ENCODE results near the gene HOXB6.

The HOXB6 gene

GRCh38 chr17:48621410-48622392 is 16.9 kb upstream of the HOXB6 start:
- DNase-seq: no peak

GRCh38 chr17:48620461-48621139 is 15.8 kb upstream of the HOXB6 start:
- no peak for DNase-seq

GRCh38 chr17:48619826-48620449 is 15.2 kb upstream of the HOXB6 start:
- no peak for DNase-seq

GRCh38 chr17:48618256-48618896 is 13.6 kb upstream of the HOXB6 start:
- peak; percentile 91 for DNase-seq

- DNase-seq: no peak
Measured at GRCh38 chr17:48617471-48618255, 12.9 kb upstream of the HOXB6 start.

GRCh38 chr17:48616717-48617470 is 12.1 kb upstream of the HOXB6 start:
- DNase-seq: no peak

- no peak for DNase-seq
Measured at GRCh38 chr17:48615963-48616716, 11.4 kb upstream of the HOXB6 start.

- no peak for DNase-seq
Measured at GRCh38 chr17:48615047-48615962, 10.5 kb upstream of the HOXB6 start, which contains the start of gene HOXB8. Gene HOXB8, minus strand, starts transcription at chr17:48615292. Its CDS starts 588 bp downstream, at chr17:48614704.

- peak; percentile 54 for DNase-seq
Measured at GRCh38 chr17:48613862-48614694, 9.3 kb upstream of the HOXB6 start.

- DNase-seq: peak; percentile 70
Measured at GRCh38 chr17:48612854-48613691, 8.3 kb upstream of the HOXB6 start.

- DNase-seq: no peak
Measured at GRCh38 chr17:48612456-48612853, 7.7 kb upstream of the HOXB6 start.

GRCh38 chr17:48611681-48612455 is 7.1 kb upstream of the HOXB6 start:
- no peak for DNase-seq

GRCh38 chr17:48611213-48611612 is 6.4 kb upstream of the HOXB6 start:
- no peak for DNase-seq

- peak; percentile 64 for DNase-seq
Measured at GRCh38 chr17:48610282-48611211, 5.8 kb upstream of the HOXB6 start, which contains the start of gene HOXB7. Gene HOXB7, minus strand, starts transcription at chr17:48611017. Its CDS starts 99 bp downstream, at chr17:48610918.

GRCh38 chr17:48609759-48610281 is 5.0 kb upstream of the HOXB6 start:
- no peak for DNase-seq
